Activated T-helper 1 cell treated with anti-CD3 and anti-CD28 coated beads, Interleukin-12 subunit alpha, Interleukin-12 subunit beta, Interleukin-2, Interleukin-4 antibody, amounts not matched to agents 30 ng/mL and 10 ng/mL and 1 ng/mL, durations not matched to agents 14 hours and 24 hours and 36 hours (primary cell): ENCODE data around the gene DHRS4L2. TPM values are rescaled to one million over a fixed set of nuclear protein-coding genes. Genes with fewer than 3 reads are reported as not detected.
"Not testable (repeated sequence)": the region's sequence is repeated elsewhere in the genome, so short reads cannot be mapped to it uniquely, and the experiment has no call there.

ENCODE experiments used
- DNase-seq: peaks from one replicate; pipeline ENCODE4 v3.0.0; 2021; ENCODE audit warnings: low spot score
- H3K27ac Mint-ChIP-seq: one replicate; pipeline ENCODE4 v1.8.0; 2021; ENCODE audit warnings: mild to moderate bottlenecking, mixed read lengths
- H3K27me3 Mint-ChIP-seq: one replicate; pipeline ENCODE4 v1.8.0; 2022; ENCODE audit warnings: mild to moderate bottlenecking, moderate library complexity, mixed read lengths; ENCODE audit not compliant: insufficient read depth
- H3K36me3 Mint-ChIP-seq: one replicate; pipeline ENCODE4 v1.8.0; 2021; ENCODE audit warnings: low read depth, mixed read lengths
- H3K4me1 Mint-ChIP-seq: one replicate; pipeline ENCODE4 v1.8.0; 2021; ENCODE audit warnings: low read depth, mixed read lengths
- H3K4me3 Mint-ChIP-seq: one replicate; pipeline ENCODE4 v1.8.0; 2021; ENCODE audit warnings: mild to moderate bottlenecking, moderate library complexity, mixed read lengths
- H3K9me3 Mint-ChIP-seq: one replicate; pipeline ENCODE4 v1.8.0; 2021; ENCODE audit warnings: mixed read lengths
- intact Hi-C: fragments of 100-400 bp; cut with micrococcal nuclease; formaldehyde crosslinking; loops from one replicate; pipeline ENCODE4 v1.15.1; 2024
- total RNA-seq: library from RNA; stranded (reverse); gene quantifications from 2 replicates; pipeline ENCODE4 v1.2.3, GENCODE V29; 2022

Gene DHRS4L2
- total RNA-seq, 1 donor from 2014 or later = 17.9 TPM

GRCh38 chr14:24036963-24037657 lies 48.4 kb downstream of the DHRS4L2 start:
- intact Hi-C loops = loop anchor here (1.0 to 2.0 kb wide), 3 partner anchors 23 to 72 kb away; partner anchors contain the start of gene PCK2
- Mint-ChIP-seq H3K4me3 (peak overlapping the region; percentile 88), H3K27ac (peak overlapping the region; percentile 73), H3K9me3 (peaks cover 11% of the 10 kb centered on the region)
- H3K36me3 Mint-ChIP-seq, DNase-seq, H3K27me3 Mint-ChIP-seq, H3K4me1 Mint-ChIP-seq: not testable (repeated sequence)

GRCh38 chr14:24037658-24038037 lies 48.9 kb downstream of the DHRS4L2 start:
- Mint-ChIP-seq H3K4me3 (no peak overlapping the region), H3K36me3 (no peaks in the 10 kb centered on the region), H3K4me1 (peaks cover 6% of the 10 kb centered on the region), H3K27ac (no peak overlapping the region), H3K9me3 (peaks cover 5% of the 10 kb centered on the region), H3K27me3 (peaks cover 4% of the 10 kb centered on the region)
- intact Hi-C loops = loop anchor here (2.0 kb wide), 1 partner anchor 57 kb away; the partner anchor contains the start of gene PCK2
- DNase-seq = no peak

- no peaks in the 10 kb centered on the region for H3K9me3 Mint-ChIP-seq
- intact Hi-C loops = no loop called here
- H3K4me1 Mint-ChIP-seq = peaks cover 6% of the 10 kb centered on the region
- no peak overlapping the region for H3K4me3 Mint-ChIP-seq
- H3K27ac Mint-ChIP-seq = no peak overlapping the region
- H3K36me3 Mint-ChIP-seq = no peaks in the 10 kb centered on the region
- H3K27me3 Mint-ChIP-seq = peaks cover 4% of the 10 kb centered on the region
- DNase-seq = no peak
Observed at GRCh38 chr14:24038686-24039085, 50.0 kb downstream of the DHRS4L2 start.

- DNase-seq = no peak
- H3K27ac Mint-ChIP-seq = no peak overlapping the region
- peaks cover 10% of the 10 kb centered on the region for H3K27me3 Mint-ChIP-seq
- H3K4me1 Mint-ChIP-seq = peaks cover 6% of the 10 kb centered on the region
- intact Hi-C loops = no loop called here
- no peaks in the 10 kb centered on the region for H3K36me3 Mint-ChIP-seq
- H3K4me3 Mint-ChIP-seq = no peak overlapping the region
- H3K9me3 Mint-ChIP-seq = no peaks in the 10 kb centered on the region
Observed at GRCh38 chr14:24040692-24041091, 52.0 kb downstream of the DHRS4L2 start.

- H3K4me1 Mint-ChIP-seq = no peaks in the 10 kb centered on the region
Observed at GRCh38 chr14:24042746-24043145, 54.0 kb downstream of the DHRS4L2 start.

GRCh38 chr14:24049002-24049401 lies 60.3 kb downstream of the DHRS4L2 start:
- H3K9me3 Mint-ChIP-seq, H3K4me3 Mint-ChIP-seq: not testable (repeated sequence)

More at GRCh38 chr14:24042746-24043145, 54.0 kb downstream of the DHRS4L2 start:
- no peak for DNase-seq
- H3K27ac Mint-ChIP-seq = no peak overlapping the region
- H3K36me3 Mint-ChIP-seq = no peaks in the 10 kb centered on the region
- H3K9me3 Mint-ChIP-seq = no peaks in the 10 kb centered on the region
- intact Hi-C loops = no loop called here
- peaks cover 11% of the 10 kb centered on the region for H3K27me3 Mint-ChIP-seq
- H3K4me3 Mint-ChIP-seq = no peak overlapping the region

GRCh38 chr14:24050753-24051152 lies 62.0 kb downstream of the DHRS4L2 start:
- DNase-seq, H3K9me3 Mint-ChIP-seq, intact Hi-C loops, H3K36me3 Mint-ChIP-seq: not testable (repeated sequence)
- Mint-ChIP-seq H3K4me3 (peak overlapping the region; percentile 85), H3K27me3 (peaks cover 18% of the 10 kb centered on the region), H3K4me1 (peaks cover 22% of the 10 kb centered on the region), H3K27ac (peak overlapping the region; percentile 68)

More at GRCh38 chr14:24049002-24049401, 60.3 kb downstream of the DHRS4L2 start:
- H3K36me3 Mint-ChIP-seq, DNase-seq, intact Hi-C loops, H3K27ac Mint-ChIP-seq: not testable (repeated sequence)
- Mint-ChIP-seq H3K4me1 (peaks cover 21% of the 10 kb centered on the region), H3K27me3 (peaks cover 22% of the 10 kb centered on the region)

- intact Hi-C loops = no loop called here
- Mint-ChIP-seq H3K27ac (peak overlapping the region; percentile 68), H3K27me3 (peaks cover 17% of the 10 kb centered on the region), H3K36me3 (peaks cover 2% of the 10 kb centered on the region), H3K4me1 (peaks cover 22% of the 10 kb centered on the region), H3K9me3 (no peaks in the 10 kb centered on the region), H3K4me3 (peak overlapping the region; percentile 85)
- DNase-seq = no peak
Observed at GRCh38 chr14:24051176-24051788, 62.6 kb downstream of the DHRS4L2 start.

GRCh38 chr14:24051789-24052655 lies 63.3 kb downstream of the DHRS4L2 start, which contains the start of gene CARMIL3:
Gene CARMIL3 (plus strand): TSS chr14:24052009. CDS start chr14:24052154, 145 bp downstream.
- Mint-ChIP-seq H3K4me1 (peaks cover 22% of the 10 kb centered on the region), H3K27ac (peak within 1 kb of the TSS; percentile 76), H3K9me3 (no peaks in the 10 kb centered on the region), H3K27me3 (peaks cover 17% of the 10 kb centered on the region), H3K4me3 (peak within 1 kb of the TSS; percentile 85), H3K36me3 (peaks cover 2% of the 10 kb centered on the region)
- peak; percentile 67 for DNase-seq
- intact Hi-C loops = loop anchor here (2.0 kb wide), 2 partner anchors 95 to 109 kb away; partner anchors contain the start of genes IRF9, PSME2 and RNF31

- Mint-ChIP-seq H3K27ac (peak overlapping the region; percentile 76), H3K9me3 (no peaks in the 10 kb centered on the region), H3K27me3 (peaks cover 17% of the 10 kb centered on the region), H3K36me3 (peaks cover 2% of the 10 kb centered on the region), H3K4me3 (peak overlapping the region; percentile 81), H3K4me1 (peaks cover 22% of the 10 kb centered on the region)
- intact Hi-C loops = loop anchor here (1.0 to 2.0 kb wide), 9 partner anchors 18 to 108 kb away; partner anchors contain the start of genes CPNE6, DCAF11, IRF9 and NRL
- DNase-seq = peak; percentile 27
Observed at GRCh38 chr14:24052656-24053547, 64.2 kb downstream of the DHRS4L2 start.

GRCh38 chr14:24053548-24054323 lies 65.0 kb downstream of the DHRS4L2 start:
- DNase-seq = no peak
- Mint-ChIP-seq H3K9me3 (no peaks in the 10 kb centered on the region), H3K27me3 (peaks cover 15% of the 10 kb centered on the region), H3K4me3 (peak overlapping the region; percentile 81), H3K4me1 (peaks cover 27% of the 10 kb centered on the region), H3K27ac (peak overlapping the region; percentile 76), H3K36me3 (peaks cover 2% of the 10 kb centered on the region)
- intact Hi-C loops = loop anchor here (1.0 to 2.0 kb wide), 9 partner anchors 18 to 107 kb away; partner anchors contain the start of genes CPNE6, DCAF11, IRF9 and NRL
